ENCODE data around the gene VWA5B1.

Gene VWA5B1

GRCh38 chr1:20337581-20337980 is 46.9 kb downstream of the VWA5B1 start:
- Histone ChIP-seq H3K27me3 (ENCODE audit: control insufficient read depth in 1 of 2, insufficient read depth in 2 of 2, low read length in 2 of 2) (peaks cover 11 to 13% of the 10 kb centered on the region in 2 donors), H3K27ac (ENCODE audit: low read length) (no peak overlapping the region), H3K4me1 (ENCODE audit: control insufficient read depth, insufficient read depth, low read length) (no peaks in the 10 kb centered on the region), H3K9me3 (ENCODE audit: control insufficient read depth in 2 of 2, low read length in 2 of 2) (no peaks in the 10 kb centered on the region), H3K36me3 (ENCODE audit: control insufficient read depth in 2 of 2, insufficient read depth in 2 of 2, low read length in 2 of 2) (no peaks in the 10 kb centered on the region), H3K9ac (ENCODE audit: low read length in 2 of 2) (no peak overlapping the region), H3K4me3 (ENCODE audit: low read length in 2 of 2) (no peak overlapping the region)

- Histone ChIP-seq H3K9me3 (ENCODE audit: control insufficient read depth in 2 of 2, low read length in 2 of 2) (no peaks in the 10 kb centered on the region), H3K36me3 (ENCODE audit: control insufficient read depth in 2 of 2, insufficient read depth in 2 of 2, low read length in 2 of 2) (no peaks in the 10 kb centered on the region), H3K9ac (ENCODE audit: low read length in 2 of 2) (no peak overlapping the region), H3K27ac (ENCODE audit: low read length) (no peak overlapping the region), H3K4me1 (ENCODE audit: control insufficient read depth, insufficient read depth, low read length) (peaks cover 4% of the 10 kb centered on the region), H3K27me3 (ENCODE audit: control insufficient read depth in 1 of 2, insufficient read depth in 2 of 2, low read length in 2 of 2) (peaks cover 18 to 24% of the 10 kb centered on the region in 2 donors), H3K4me3 (ENCODE audit: low read length in 2 of 2) (no peak overlapping the region)
Observed at GRCh38 chr1:20339811-20340457, 49.3 kb downstream of the VWA5B1 start.

- Histone ChIP-seq H3K9me3 (ENCODE audit: control insufficient read depth in 2 of 2, low read length in 2 of 2) (peaks cover 0 to 7% of the 10 kb centered on the region in 2 donors), H3K9ac (ENCODE audit: low read length in 2 of 2) (no peak overlapping the region), H3K36me3 (ENCODE audit: control insufficient read depth in 2 of 2, insufficient read depth in 2 of 2, low read length in 2 of 2) (no peaks in the 10 kb centered on the region), H3K4me3 (ENCODE audit: low read length in 2 of 2) (peak overlapping the region in 1 of 2 donors; percentile 35), H3K4me1 (ENCODE audit: control insufficient read depth, insufficient read depth, low read length) (peaks cover 4% of the 10 kb centered on the region), H3K27me3 (ENCODE audit: control insufficient read depth in 1 of 2, insufficient read depth in 2 of 2, low read length in 2 of 2) (peaks cover 14 to 27% of the 10 kb centered on the region in 2 donors), H3K27ac (ENCODE audit: low read length) (no peak overlapping the region)
Observed at GRCh38 chr1:20342294-20343148, 51.8 kb downstream of the VWA5B1 start.

GRCh38 chr1:20343149-20343937 is 52.7 kb downstream of the VWA5B1 start:
- Histone ChIP-seq H3K27me3 (ENCODE audit: control insufficient read depth in 1 of 2, insufficient read depth in 2 of 2, low read length in 2 of 2) (peaks cover 14 to 24% of the 10 kb centered on the region in 2 donors), H3K4me3 (ENCODE audit: low read length in 2 of 2) (peak overlapping the region in 1 of 2 donors; percentile 35), H3K9me3 (ENCODE audit: control insufficient read depth in 2 of 2, low read length in 2 of 2) (peaks cover 0 to 7% of the 10 kb centered on the region in 2 donors), H3K27ac (ENCODE audit: low read length) (no peak overlapping the region), H3K4me1 (ENCODE audit: control insufficient read depth, insufficient read depth, low read length) (peaks cover 4% of the 10 kb centered on the region), H3K36me3 (ENCODE audit: control insufficient read depth in 2 of 2, insufficient read depth in 2 of 2, low read length in 2 of 2) (no peaks in the 10 kb centered on the region), H3K9ac (ENCODE audit: low read length in 2 of 2) (no peak overlapping the region)

GRCh38 chr1:20343938-20344302 is 53.2 kb downstream of the VWA5B1 start:
- Histone ChIP-seq H3K27ac (ENCODE audit: low read length) (no peak overlapping the region), H3K4me1 (ENCODE audit: control insufficient read depth, insufficient read depth, low read length) (peaks cover 4% of the 10 kb centered on the region), H3K36me3 (ENCODE audit: control insufficient read depth in 2 of 2, insufficient read depth in 2 of 2, low read length in 2 of 2) (no peaks in the 10 kb centered on the region), H3K9me3 (ENCODE audit: control insufficient read depth in 2 of 2, low read length in 2 of 2) (peaks cover 0 to 7% of the 10 kb centered on the region in 2 donors), H3K4me3 (ENCODE audit: low read length in 2 of 2) (no peak overlapping the region), H3K9ac (ENCODE audit: low read length in 2 of 2) (no peak overlapping the region), H3K27me3 (ENCODE audit: control insufficient read depth in 1 of 2, insufficient read depth in 2 of 2, low read length in 2 of 2) (peaks cover 16 to 24% of the 10 kb centered on the region in 2 donors)

GRCh38 chr1:20344738-20345137 is 54.1 kb downstream of the VWA5B1 start:
- Histone ChIP-seq H3K9ac (ENCODE audit: low read length in 2 of 2) (no peak overlapping the region), H3K4me1 (ENCODE audit: control insufficient read depth, insufficient read depth, low read length) (peaks cover 4% of the 10 kb centered on the region), H3K27me3 (ENCODE audit: control insufficient read depth in 1 of 2, insufficient read depth in 2 of 2, low read length in 2 of 2) (peaks cover 16 to 24% of the 10 kb centered on the region in 2 donors), H3K36me3 (ENCODE audit: control insufficient read depth in 2 of 2, insufficient read depth in 2 of 2, low read length in 2 of 2) (no peaks in the 10 kb centered on the region), H3K27ac (ENCODE audit: low read length) (no peak overlapping the region), H3K4me3 (ENCODE audit: low read length in 2 of 2) (no peak overlapping the region), H3K9me3 (ENCODE audit: control insufficient read depth in 2 of 2, low read length in 2 of 2) (peaks cover 0 to 7% of the 10 kb centered on the region in 2 donors)

- Histone ChIP-seq H3K4me1 (ENCODE audit: control insufficient read depth, insufficient read depth, low read length) (peaks cover 4% of the 10 kb centered on the region), H3K9me3 (ENCODE audit: control insufficient read depth in 2 of 2, low read length in 2 of 2) (peaks cover 0 to 7% of the 10 kb centered on the region in 2 donors), H3K4me3 (ENCODE audit: low read length in 2 of 2) (no peak overlapping the region), H3K36me3 (ENCODE audit: control insufficient read depth in 2 of 2, insufficient read depth in 2 of 2, low read length in 2 of 2) (no peaks in the 10 kb centered on the region), H3K9ac (ENCODE audit: low read length in 2 of 2) (no peak overlapping the region), H3K27ac (ENCODE audit: low read length) (no peak overlapping the region), H3K27me3 (ENCODE audit: control insufficient read depth in 1 of 2, insufficient read depth in 2 of 2, low read length in 2 of 2) (peaks cover 15 to 24% of the 10 kb centered on the region in 2 donors)
Observed at GRCh38 chr1:20345419-20345818, 54.7 kb downstream of the VWA5B1 start.

- Histone ChIP-seq H3K9me3 (ENCODE audit: control insufficient read depth in 2 of 2, low read length in 2 of 2) (peaks cover 0 to 7% of the 10 kb centered on the region in 2 donors), H3K4me3 (ENCODE audit: low read length in 2 of 2) (no peak overlapping the region), H3K27ac (ENCODE audit: low read length) (no peak overlapping the region), H3K4me1 (ENCODE audit: control insufficient read depth, insufficient read depth, low read length) (peaks cover 4% of the 10 kb centered on the region), H3K27me3 (ENCODE audit: control insufficient read depth in 1 of 2, insufficient read depth in 2 of 2, low read length in 2 of 2) (peaks cover 15 to 24% of the 10 kb centered on the region in 2 donors), H3K9ac (ENCODE audit: low read length in 2 of 2) (no peak overlapping the region), H3K36me3 (ENCODE audit: control insufficient read depth in 2 of 2, insufficient read depth in 2 of 2, low read length in 2 of 2) (no peaks in the 10 kb centered on the region)
Observed at GRCh38 chr1:20346433-20346832, 55.8 kb downstream of the VWA5B1 start.

GRCh38 chr1:20347699-20348098 is 57.0 kb downstream of the VWA5B1 start:
- Histone ChIP-seq H3K9me3 (ENCODE audit: control insufficient read depth in 2 of 2, low read length in 2 of 2) (peaks cover 0 to 7% of the 10 kb centered on the region in 2 donors), H3K4me1 (ENCODE audit: control insufficient read depth, insufficient read depth, low read length) (peaks cover 4% of the 10 kb centered on the region), H3K27ac (ENCODE audit: low read length) (no peak overlapping the region), H3K4me3 (ENCODE audit: low read length in 2 of 2) (no peak overlapping the region), H3K36me3 (ENCODE audit: control insufficient read depth in 2 of 2, insufficient read depth in 2 of 2, low read length in 2 of 2) (no peaks in the 10 kb centered on the region), H3K9ac (ENCODE audit: low read length in 2 of 2) (no peak overlapping the region), H3K27me3 (ENCODE audit: control insufficient read depth in 1 of 2, insufficient read depth in 2 of 2, low read length in 2 of 2) (peaks cover 11 to 16% of the 10 kb centered on the region in 2 donors)

GRCh38 chr1:20348326-20348915 is 57.7 kb downstream of the VWA5B1 start:
- Histone ChIP-seq H3K9ac (ENCODE audit: low read length in 2 of 2) (no peak overlapping the region), H3K9me3 (ENCODE audit: control insufficient read depth in 2 of 2, low read length in 2 of 2) (peaks cover 0 to 7% of the 10 kb centered on the region in 2 donors), H3K4me1 (ENCODE audit: control insufficient read depth, insufficient read depth, low read length) (peaks cover 4% of the 10 kb centered on the region), H3K36me3 (ENCODE audit: control insufficient read depth in 2 of 2, insufficient read depth in 2 of 2, low read length in 2 of 2) (no peaks in the 10 kb centered on the region), H3K27me3 (ENCODE audit: control insufficient read depth in 1 of 2, insufficient read depth in 2 of 2, low read length in 2 of 2) (peaks cover 13 to 15% of the 10 kb centered on the region in 2 donors), H3K4me3 (ENCODE audit: low read length in 2 of 2) (no peak overlapping the region), H3K27ac (ENCODE audit: low read length) (no peak overlapping the region)
